DND-41 (cell line): ENCODE data around the gene ACMSD.

ENCODE experiments used
- EZH2 ChIP-seq: IDR thresholded peaks from 3 replicates; pipeline ENCODE4 v1.6.1; 2012; ENCODE audit warnings: borderline replicate concordance, low read depth, mild to moderate bottlenecking, moderate library complexity, low read length, inconsistent platforms; ENCODE audit not compliant: severe bottlenecking
- TF ChIP-seq, protein P1 (sequence below): IDR thresholded peaks from 2 replicates; pipeline ENCODE4 v1.5.1; 2012; ENCODE audit warnings: borderline replicate concordance, low read length, moderate library complexity, mild to moderate bottlenecking; ENCODE audit not compliant: poor library complexity, severe bottlenecking; ENCODE audit errors: extremely low read depth

- TF ChIP-seq, protein P1, sequence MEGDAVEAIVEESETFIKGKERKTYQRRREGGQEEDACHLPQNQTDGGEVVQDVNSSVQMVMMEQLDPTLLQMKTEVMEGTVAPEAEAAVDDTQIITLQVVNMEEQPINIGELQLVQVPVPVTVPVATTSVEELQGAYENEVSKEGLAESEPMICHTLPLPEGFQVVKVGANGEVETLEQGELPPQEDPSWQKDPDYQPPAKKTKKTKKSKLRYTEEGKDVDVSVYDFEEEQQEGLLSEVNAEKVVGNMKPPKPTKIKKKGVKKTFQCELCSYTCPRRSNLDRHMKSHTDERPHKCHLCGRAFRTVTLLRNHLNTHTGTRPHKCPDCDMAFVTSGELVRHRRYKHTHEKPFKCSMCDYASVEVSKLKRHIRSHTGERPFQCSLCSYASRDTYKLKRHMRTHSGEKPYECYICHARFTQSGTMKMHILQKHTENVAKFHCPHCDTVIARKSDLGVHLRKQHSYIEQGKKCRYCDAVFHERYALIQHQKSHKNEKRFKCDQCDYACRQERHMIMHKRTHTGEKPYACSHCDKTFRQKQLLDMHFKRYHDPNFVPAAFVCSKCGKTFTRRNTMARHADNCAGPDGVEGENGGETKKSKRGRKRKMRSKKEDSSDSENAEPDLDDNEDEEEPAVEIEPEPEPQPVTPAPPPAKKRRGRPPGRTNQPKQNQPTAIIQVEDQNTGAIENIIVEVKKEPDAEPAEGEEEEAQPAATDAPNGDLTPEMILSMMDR = no peak
- TF ChIP-seq EZH2 = no peak
These were observed 96.2 kb downstream of the ACMSD start for GRCh38 chr2:134934641-134935040.
